NT2/D1 (cell line): Measurements from ENCODE around the gene ATIC.

ENCODE experiments used
- SUZ12 ChIP-seq: IDR thresholded peaks from 2 replicates; pipeline ENCODE4 v1.6.1; 2011; ENCODE audit not compliant: insufficient read length, insufficient read depth; ENCODE audit errors: extremely low read depth
- YY1 ChIP-seq: IDR thresholded peaks from 2 replicates; pipeline ENCODE4 v1.6.1; 2011; ENCODE audit not compliant: insufficient read length, insufficient read depth

- TF ChIP-seq YY1 = no peak
- TF ChIP-seq SUZ12 = no peak
These were observed 68.1 kb downstream of the ATIC start for GRCh38 chr2:215379948-215380347.
